NCI-H1694 (cell line): ENCODE measurements around the gene RAD51B.
"Not testable (repeated sequence)": the region's sequence is repeated elsewhere in the genome, so short reads cannot be mapped to it uniquely, and the experiment has no call there.

Experiments used
- DNase-seq: peaks from one replicate; lab custom pipeline; 2025; lab: John Stamatoyannopoulos, UW

The RAD51B gene

GRCh38 chr14:68112442-68112841, 292.9 kb downstream of the RAD51B start:
- DNase-seq, result no peak

DNA sequence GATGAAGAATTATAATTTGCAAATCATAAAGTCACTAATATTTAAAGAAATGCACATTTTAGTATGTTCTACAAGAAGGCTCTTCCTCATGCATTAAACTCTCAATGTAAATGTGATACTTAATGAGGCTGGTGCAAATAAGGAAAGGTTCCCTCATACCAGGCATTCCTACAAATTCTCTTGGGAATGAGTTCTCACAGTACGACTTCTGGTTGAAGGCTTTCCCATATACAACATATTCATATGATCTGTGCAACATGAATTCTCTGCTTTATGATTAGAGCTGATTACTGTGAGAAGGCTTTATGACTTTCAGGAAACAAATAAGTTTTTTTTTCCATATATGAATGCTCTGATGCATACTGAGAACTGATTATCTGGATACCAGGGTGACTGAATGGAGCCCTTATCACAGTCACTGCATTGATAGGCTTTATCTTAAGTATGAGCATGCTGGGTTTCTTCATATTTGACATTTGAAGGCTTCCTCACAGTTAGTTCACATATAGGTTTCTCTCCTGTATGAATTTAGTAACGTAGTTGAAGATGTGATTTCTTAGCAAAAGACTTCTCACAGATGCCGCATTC, 293.9 kb downstream of the RAD51B start:
- DNase-seq, result no peak

- not testable (repeated sequence) for DNase-seq
Observed at GRCh38 chr14:68115952-68116351, 296.4 kb downstream of the RAD51B start.

- DNase-seq, result no peak
Observed at GRCh38 chr14:68122651-68123050, 303.1 kb downstream of the RAD51B start.

- no peak for DNase-seq
Observed at GRCh38 chr14:68124050-68124449, 304.5 kb downstream of the RAD51B start.

GRCh38 chr14:68124979-68125731, 305.6 kb downstream of the RAD51B start:
- DNase-seq, result no peak

- no peak for DNase-seq
Observed at GRCh38 chr14:68127166-68127565, 307.6 kb downstream of the RAD51B start.

GRCh38 chr14:68131907-68132306, 312.3 kb downstream of the RAD51B start:
- DNase-seq, result no peak

DNA sequence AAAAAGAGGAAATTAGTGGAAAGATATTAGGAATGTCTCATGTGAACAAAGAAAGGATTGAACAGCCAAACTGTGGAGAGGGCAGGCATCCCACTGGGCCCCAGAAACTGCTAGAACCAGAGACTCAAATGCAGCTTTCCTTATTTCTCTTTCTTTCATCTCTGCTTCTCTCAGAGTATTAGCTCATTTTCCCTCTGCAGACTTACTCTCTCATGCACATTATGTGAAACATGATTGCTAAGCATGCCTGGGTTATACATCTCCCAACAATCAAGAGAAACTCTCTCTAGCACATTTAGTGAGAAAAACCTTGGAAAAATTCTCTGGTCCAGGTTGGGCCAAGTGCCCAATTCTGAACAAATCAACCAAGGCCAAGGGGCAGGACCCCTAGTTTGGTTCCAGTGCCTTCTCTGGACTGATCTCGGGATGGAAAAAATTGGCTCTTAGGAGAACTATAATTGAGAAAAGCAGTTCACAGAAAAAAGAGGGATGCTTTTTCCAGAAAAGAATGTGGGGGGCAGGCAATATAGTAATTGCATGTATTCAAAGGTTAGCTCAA, 313.1 kb downstream of the RAD51B start:
- DNase-seq, result no peak

DNA sequence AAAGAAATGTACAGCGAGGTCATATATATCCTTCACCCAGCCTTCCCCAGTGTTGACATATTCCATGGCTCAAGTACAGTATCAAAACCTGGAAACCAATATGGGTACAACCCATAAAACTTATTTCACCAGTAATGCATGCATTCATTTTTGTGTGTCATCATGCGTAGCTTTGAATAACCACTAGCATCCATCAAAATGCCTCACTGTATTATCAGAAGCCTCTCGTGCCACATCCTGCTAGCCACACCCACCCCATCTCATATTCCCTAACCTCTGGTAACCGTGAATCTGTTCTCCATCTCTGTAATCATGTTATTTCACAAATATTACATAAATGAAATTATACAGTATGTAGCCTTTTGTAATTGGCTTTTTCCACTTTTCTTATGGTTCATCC, 314.3 kb downstream of the RAD51B start:
- no peak for DNase-seq

DNA sequence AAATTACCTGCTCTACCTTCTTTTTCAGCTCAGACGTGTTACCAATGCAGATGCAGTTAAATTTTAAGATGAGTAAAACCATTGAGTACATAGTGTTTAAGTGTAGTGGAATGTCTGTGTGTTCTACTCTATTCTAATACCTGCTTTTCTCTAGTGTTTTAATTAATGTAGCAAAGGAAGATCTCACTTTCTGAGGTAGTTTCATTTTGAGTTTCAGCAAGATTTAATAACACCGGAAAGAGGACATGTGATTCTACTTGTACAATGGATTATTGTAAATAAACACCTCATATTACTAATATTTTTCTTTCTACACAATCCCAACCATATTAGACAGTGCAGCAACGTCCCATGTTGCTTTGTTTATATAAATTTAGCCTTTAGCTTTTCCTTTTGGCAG, 315.4 kb downstream of the RAD51B start:
- DNase-seq, result no peak

GRCh38 chr14:68135566-68135965, 316.0 kb downstream of the RAD51B start:
- DNase-seq, result no peak

DNA sequence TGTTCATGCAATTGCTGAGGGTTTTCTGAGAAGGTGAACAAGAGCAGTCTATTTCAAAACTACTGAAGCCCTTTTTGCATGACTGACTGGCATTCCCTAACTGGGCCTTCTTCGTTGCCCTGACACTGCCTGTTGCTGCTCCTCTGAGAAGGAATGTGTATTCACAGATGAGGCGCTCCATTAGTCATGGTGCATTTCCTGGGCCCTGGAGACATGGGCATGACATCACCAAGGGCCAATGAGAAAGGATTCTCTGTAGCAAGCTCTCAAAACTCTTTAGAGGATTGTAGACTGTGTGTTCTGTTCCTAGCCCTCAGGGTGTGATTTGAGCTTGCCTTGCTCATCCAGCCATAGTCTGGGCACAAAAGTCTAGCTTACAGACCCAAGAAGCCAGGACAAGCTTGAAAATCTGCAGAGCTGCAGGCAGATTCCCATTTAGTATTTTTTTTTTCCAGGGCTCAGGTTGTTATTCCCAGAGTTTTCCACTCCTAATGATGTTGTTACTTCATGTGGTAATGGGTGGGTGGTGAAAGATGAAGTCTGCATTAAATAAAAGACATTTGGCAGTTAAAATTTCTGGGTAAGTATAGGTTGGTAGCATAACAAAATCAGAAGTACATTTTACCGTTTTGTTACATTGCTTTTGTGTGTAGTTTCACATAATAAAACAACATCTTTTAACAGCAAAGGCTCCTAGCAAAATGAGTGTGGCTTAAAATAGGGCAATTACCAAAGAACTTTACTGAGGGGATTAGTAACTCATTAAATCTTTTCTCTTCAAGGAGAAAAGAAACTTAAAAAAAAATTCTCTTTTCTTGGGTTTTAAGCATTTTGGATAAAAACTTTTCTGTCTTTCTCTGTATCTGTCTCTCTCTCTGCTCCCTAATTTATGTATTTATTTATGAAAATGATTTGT, 318.4 kb downstream of the RAD51B start:
- peak; percentile 30 for DNase-seq

DNA sequence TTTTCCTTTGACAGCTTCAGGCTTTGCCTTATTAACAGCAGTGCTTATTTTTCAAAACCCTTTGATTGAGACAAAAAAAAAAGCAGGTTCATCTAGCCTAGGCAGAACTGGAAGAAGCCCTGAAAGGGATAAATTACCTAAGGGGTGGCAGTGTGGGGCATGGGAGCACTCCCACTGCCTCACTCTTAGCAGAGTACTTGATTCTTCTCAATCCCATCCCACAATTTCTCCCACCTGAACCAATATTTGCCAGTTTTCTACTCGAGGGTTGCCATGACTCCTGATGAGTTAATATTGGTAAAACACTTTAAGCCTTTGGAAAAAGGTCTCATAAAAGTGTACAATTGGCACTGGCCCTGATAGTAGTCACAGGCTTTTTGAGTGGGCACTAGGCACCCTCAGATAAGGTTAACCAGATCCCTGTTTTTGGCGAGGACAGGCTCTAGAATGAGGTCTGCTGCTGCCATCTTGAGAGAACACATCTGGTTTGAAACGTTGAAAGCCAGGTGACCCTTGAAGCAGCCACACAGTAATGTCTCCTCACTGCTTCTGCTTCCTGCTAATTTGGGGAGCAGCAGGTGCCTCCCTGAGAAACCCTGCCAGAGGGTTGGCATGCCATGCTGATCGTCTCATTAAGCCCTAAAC, 320.0 kb downstream of the RAD51B start:
- DNase-seq, result no peak

DNA sequence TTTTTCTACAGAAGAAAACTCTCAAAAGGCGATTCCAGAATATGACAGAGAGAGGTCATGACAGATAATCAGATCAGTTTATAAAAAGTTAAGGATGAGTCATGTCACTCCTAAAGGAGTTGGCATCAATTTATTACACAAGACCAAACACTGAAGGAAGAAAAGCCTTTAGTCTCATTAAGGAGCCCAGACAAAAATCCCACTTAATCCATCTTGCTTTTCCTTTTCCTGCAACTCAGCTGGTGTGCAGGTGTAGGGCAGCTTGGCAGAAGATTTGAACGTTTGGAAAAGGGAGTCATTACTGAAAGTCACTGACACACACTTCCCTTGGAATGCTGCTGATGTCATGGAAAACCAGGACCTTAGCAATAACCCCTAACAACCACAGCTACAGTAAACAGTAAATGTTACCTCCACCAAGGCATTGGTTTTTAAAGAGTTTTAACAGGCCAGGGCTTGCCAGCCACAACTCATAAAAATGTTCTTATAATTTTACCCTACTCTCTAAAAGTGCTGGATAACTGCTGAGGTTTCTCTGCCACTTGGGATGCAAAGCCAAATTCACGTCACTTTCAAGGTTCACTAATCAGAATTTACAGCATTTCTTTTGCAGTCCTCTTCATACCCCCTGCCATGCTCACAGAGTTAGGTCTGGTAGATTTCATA, 320.6 kb downstream of the RAD51B start:
- peak; percentile 25 for DNase-seq

DNA sequence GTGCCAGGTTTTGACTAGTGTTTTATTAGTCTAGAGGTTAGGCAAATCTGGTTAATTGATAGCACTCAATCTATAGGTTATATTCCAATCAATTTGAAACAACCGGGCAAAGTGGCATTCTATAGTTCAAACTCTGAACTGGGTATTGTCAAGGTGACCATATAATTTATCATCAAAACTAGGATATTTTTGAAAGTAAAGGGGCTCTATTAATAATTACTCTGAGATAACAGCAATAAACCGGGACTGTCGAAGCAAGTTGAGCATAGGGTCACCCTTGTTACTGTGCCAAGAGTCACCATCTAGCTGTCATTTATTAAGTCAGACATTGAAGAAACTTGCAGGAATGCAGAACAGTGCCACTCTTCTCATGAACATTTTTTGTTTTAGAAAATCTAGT, 321.2 kb downstream of the RAD51B start:
- no peak for DNase-seq

GRCh38 chr14:68141281-68142088, 321.9 kb downstream of the RAD51B start:
- no peak for DNase-seq

- DNase-seq, result peak; percentile 70
Observed at GRCh38 chr14:68143341-68143841, 323.8 kb downstream of the RAD51B start.

DNA sequence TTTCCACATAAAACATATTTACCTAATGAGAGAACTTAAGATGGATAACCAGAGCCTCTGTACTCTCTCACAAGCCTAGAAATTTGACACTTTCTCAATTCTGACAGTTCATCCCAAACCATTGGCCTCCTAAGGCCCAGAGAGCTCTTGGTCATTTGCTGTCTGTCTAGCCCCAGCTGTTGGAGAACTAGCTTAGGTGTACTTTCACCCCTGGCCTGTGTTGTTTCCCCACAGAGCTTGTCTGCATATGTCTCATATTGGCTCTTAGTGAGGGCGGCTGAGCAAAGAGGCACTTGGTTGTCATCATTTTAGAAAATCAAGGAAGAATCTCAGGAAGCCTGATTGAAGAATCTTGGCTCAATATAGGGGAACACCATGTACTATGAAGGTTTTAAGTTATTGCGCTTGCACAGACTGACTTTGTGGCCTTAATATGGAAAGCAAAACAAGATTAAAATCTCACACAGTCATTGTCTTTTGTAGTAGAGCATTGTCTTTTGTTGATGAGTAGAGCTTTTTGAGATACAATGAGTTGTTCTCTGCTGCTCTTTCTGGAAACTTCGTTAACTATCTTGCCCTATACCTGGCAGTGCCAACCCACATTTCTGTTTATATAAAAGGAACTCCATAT, 324.6 kb downstream of the RAD51B start:
- DNase-seq, result no peak

DNA sequence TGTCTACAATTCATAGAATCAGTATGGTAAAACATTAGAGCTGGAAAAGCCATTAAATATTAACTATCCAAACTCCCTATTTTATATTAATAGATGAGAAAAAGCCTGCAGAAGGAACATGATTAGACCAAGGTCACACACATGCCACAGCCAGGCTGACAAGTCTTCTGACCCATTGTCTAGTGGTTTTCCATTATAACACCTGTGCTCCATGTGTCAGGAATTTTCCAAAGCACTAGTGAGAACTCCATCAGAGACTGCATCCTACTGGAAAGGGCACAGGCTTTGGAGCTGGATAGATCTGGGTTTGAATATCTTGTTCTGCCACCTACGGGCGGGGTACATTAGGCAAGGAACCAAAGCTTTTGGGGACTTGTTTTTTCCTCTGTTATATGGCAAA, 325.5 kb downstream of the RAD51B start:
- DNase-seq, result no peak
